Gastrocnemius medialis (tissue), 4 donors: ENCODE results near the gene ZIK1. TPM values are rescaled to one million over a fixed set of nuclear protein-coding genes. Genes with fewer than 3 reads are reported as not detected.
A peak's percentile ranks its signal among the peaks of the same experiment; 100 is the strongest.

ENCODE experiments used
- ATAC-seq, 2 donors: fragments of 150-250 bp; one replicate each; pipeline ENCODE4 v1.9.1; 2016
- DNase-seq, 2 donors: peaks; one replicate each; pipeline ENCODE4 v3.0.0-alpha.2; 2019
- H3K27ac ChIP-seq, 4 donors: fragments of 200-600 bp; sonication (generic); 1 replicate in 1 of 4; 2 replicates in 3 of 4; pipeline ENCODE4 v1.5.1; 2016 to 2018; ENCODE audit warnings: mild to moderate bottlenecking in 2 of 4, moderate library complexity in 1 of 4
- H3K27me3 ChIP-seq, 3 donors: fragments of 200-600 bp; sonication (generic) in 2 of 3; 1 replicate in 1 of 3; 2 replicates in 2 of 3; pipeline versions ENCODE4 v1.5.1 to v1.6.0; 2016 to 2019; ENCODE audit warnings: mild to moderate bottlenecking in 1 of 3, moderate library complexity in 1 of 3
- H3K36me3 ChIP-seq, 2 donors: fragments of 200-600 bp; sonication (generic) in 1 of 2; one replicate each; pipeline ENCODE4 v1.5.1; 2017 to 2018
- H3K4me1 ChIP-seq, 2 donors: fragments of 200-600 bp; sonication (generic) in 1 of 2; one replicate each; pipeline ENCODE4 v1.5.1; 2016 to 2017; ENCODE audit warnings: mild to moderate bottlenecking in 2 of 2
- H3K4me3 ChIP-seq, 4 donors: fragments of 200-600 bp; sonication (generic) in 3 of 4; 1 replicate in 1 of 4; 2 replicates in 3 of 4; pipeline ENCODE4 v1.5.1; 2016 to 2019; ENCODE audit warnings: mild to moderate bottlenecking in 2 of 4
- H3K9me3 ChIP-seq, 3 donors: fragments of 200-600 bp; sonication (generic) in 2 of 3; 1 replicate in 1 of 3; 2 replicates in 2 of 3; pipeline ENCODE4 v1.5.1; 2016 to 2019
- POLR2A ChIP-seq, 2 donors: fragments of 450-650 bp; IDR thresholded peaks; one replicate each; pipeline ENCODE4 v1.6.1; 2017; ENCODE audit warnings: antibody characterized with exemption in 2 of 2, mild to moderate bottlenecking in 2 of 2, moderate library complexity in 2 of 2
- in situ Hi-C, 4 donors: fragments of 200-750 bp; cut with MboI; loops; one replicate each; pipeline versions ENCODE4 v1.15.0 to v1.8.0; 2017; ENCODE audit warnings: low sequenced_read_pairs in 4 of 4
- intact Hi-C: fragments of 100-400 bp; cut with DNase I; formaldehyde crosslinking; loops from one replicate; pipeline ENCODE4 v1.15.1; 2023; ENCODE audit warnings: low total_unique reads
- total RNA-seq, 4 donors: library from RNA; depleted of rRNA; stranded (reverse); fragments of >200 nt; gene quantifications; one replicate each; pipeline versions ENCODE4 v1.1.0 to v1.2.3, GENCODE V29; 2016
- TF ChIP-seq, protein P1 (sequence below), 5 experiments: fragments of 450-650 bp in 3 of 5; fragments of 200-600 bp in 2 of 5; sonication (generic) in 2 of 5; IDR thresholded peaks in 4 of 5; conservative IDR thresholded peaks in 1 of 5; 1 replicate in 4 of 5; 2 replicates in 1 of 5; pipeline ENCODE4 v1.5.1; 2016 to 2019; ENCODE audit warnings: antibody characterized with exemption in 5 of 5, mild to moderate bottlenecking in 3 of 5, moderate library complexity in 3 of 5

The ZIK1 gene
- total RNA-seq, 4 donors from 2014 or later, result 0.71 to 2.0 (median 1.1) TPM

DNA sequence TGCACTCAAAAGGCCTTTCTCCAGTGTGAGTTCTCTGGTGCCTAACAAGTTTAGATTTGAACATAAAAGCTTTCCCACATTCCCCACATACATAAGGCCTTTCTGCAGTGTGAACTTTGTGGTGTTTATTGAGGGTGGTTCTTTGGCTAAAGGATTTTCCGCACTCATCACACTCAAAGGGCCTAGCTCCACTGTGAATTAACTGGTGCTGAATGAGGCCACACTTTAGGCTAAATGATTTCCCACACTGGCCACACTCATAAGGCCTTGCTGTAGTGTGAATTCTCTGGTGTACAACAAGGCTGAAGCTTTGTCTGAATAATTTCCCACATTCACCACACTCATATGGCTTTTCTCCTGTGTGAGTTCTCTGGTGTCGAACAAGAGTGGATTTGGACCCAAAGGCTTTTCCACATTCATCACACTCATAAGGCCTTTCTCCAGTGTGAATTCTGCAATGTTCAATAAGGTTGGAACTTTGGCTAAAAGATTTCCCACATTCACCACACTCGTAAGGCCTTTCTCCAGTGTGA lies 11.5 kb upstream of the ZIK1 start:
- peaks cover 12 to 68% of the 10 kb centered on the region in 2 donors for H3K36me3 ChIP-seq
- TF ChIP-seq POLR2A (IDR thresholded peaks at IDR 0.05), result no peak
- TF ChIP-seq, protein P1, sequence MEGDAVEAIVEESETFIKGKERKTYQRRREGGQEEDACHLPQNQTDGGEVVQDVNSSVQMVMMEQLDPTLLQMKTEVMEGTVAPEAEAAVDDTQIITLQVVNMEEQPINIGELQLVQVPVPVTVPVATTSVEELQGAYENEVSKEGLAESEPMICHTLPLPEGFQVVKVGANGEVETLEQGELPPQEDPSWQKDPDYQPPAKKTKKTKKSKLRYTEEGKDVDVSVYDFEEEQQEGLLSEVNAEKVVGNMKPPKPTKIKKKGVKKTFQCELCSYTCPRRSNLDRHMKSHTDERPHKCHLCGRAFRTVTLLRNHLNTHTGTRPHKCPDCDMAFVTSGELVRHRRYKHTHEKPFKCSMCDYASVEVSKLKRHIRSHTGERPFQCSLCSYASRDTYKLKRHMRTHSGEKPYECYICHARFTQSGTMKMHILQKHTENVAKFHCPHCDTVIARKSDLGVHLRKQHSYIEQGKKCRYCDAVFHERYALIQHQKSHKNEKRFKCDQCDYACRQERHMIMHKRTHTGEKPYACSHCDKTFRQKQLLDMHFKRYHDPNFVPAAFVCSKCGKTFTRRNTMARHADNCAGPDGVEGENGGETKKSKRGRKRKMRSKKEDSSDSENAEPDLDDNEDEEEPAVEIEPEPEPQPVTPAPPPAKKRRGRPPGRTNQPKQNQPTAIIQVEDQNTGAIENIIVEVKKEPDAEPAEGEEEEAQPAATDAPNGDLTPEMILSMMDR (IDR thresholded peaks at IDR 0.05 in 4 of 5, conservative IDR thresholded peaks at IDR 0.05 in 1 of 5), result no peak
- ATAC-seq (no peak), DNase-seq (no peak)
- H3K27me3 ChIP-seq, result no peaks in the 10 kb centered on the region
- no peak overlapping the region for H3K27ac ChIP-seq
- H3K9me3 ChIP-seq, result peaks cover 28 to 64% (median 29%) of the 10 kb centered on the region in 3 donors
- in situ Hi-C loops, result no loop called here
- no peak overlapping the region for H3K4me3 ChIP-seq
- peaks cover 0 to 2% of the 10 kb centered on the region in 2 donors for H3K4me1 ChIP-seq
- intact Hi-C loops, result no loop called here

DNA sequence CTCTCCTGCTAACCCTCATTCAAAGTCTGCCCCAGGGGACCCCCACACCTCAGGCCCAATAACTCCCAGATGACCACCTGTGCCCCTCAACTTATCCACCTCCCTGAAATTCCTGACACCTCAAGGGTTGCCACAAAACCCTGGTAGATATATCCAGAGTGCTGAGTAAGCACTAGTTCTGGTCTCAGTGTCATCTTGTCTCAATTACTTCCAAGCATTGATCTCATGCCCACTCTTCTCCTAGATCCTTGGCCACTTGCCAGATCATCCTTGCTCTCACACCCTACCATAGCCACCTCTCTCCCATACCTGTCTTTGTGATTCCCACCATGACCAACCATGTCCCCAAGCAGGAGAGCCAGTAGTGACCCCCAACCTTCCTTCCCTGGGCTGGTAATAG lies 7.3 kb upstream of the ZIK1 start:
- Histone ChIP-seq H3K4me3 (no peak overlapping the region), H3K36me3 (peaks cover 12 to 58% of the 10 kb centered on the region in 2 donors), H3K4me1 (peaks cover 10 to 14% of the 10 kb centered on the region in 2 donors), H3K27ac (no peak overlapping the region), H3K9me3 (peaks cover 16 to 38% (median 19%) of the 10 kb centered on the region in 3 donors), H3K27me3 (no peaks in the 10 kb centered on the region)
- DNase-seq, result no peak
- intact Hi-C loops (loop anchor here (5.0 kb wide), 1 partner anchor 371 kb away; the partner anchor contains the start of gene ZNF256), in situ Hi-C loops (loop anchor here in 1 of 4 donors (5.0 kb wide), 1 partner anchor 56 kb away; the partner anchor contains the start of gene ZNF211)
- ATAC-seq, result no peak
- TF ChIP-seq POLR2A (IDR thresholded peaks at IDR 0.05), result no peak
- TF ChIP-seq, protein P1 (IDR thresholded peaks at IDR 0.05 in 4 of 5, conservative IDR thresholded peaks at IDR 0.05 in 1 of 5), result no peak

DNA sequence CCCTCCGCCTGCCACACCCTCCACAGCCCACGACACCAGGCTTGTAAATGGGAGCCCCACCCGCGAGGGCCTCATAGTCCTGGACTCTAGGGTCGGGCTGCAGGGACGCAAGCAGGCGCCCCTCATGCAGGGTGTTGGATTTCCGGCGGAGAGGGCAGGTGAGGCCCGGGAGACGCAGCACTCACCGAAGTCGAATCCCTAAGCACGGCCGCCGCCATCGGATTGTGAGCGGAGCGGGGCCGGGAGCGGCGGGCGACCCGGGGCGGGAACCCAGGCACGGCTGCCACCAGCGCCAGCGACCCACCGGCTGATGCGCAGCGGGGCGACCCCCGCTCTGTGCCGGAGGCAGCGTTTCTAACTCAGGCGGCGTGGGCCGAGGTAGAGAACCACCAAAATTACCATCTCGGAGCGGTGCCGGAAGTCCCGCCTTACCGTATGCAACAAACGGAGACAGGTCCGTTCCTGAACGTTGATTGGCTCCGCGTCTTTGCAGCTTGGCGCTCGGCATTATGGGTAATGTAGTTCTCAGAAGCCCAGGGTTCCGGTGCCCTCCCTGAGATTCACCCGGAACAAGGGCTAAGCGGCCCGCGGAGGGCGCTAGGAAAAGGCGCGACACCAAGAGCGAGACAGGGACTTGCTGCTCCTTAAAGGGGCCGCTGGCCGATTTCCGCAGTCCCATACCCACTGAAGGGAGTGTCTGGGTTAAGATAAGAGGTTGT lies 5.3 kb upstream of the ZIK1 start, which contains the start of gene ZNF416:
Gene ZNF416 (minus strand): TSS at position 425 of the 719 bp plus-strand sequence. CDS start 207 bp downstream, at position 218.
- DNase-seq (peak; percentile 98), ATAC-seq (peak; percentile 100)
- peak within 1 kb of the TSS; percentile 70 to 89 (median 80) for H3K4me3 ChIP-seq
- intact Hi-C loops (loop anchor here (1.0 to 5.0 kb wide), 11 partner anchors 19 to 424 kb away; partner anchors contain the start of genes ZNF134, ZNF211, ZNF256 and ZNF417), in situ Hi-C loops (loop anchor here in 1 of 4 donors (5.0 kb wide), 1 partner anchor 54 kb away; the partner anchor contains the start of gene ZNF211)
- peaks cover 14 to 20% of the 10 kb centered on the region in 2 donors for H3K4me1 ChIP-seq
- peaks cover 8 to 38% of the 10 kb centered on the region in 2 donors for H3K36me3 ChIP-seq
- H3K27me3 ChIP-seq, result no peaks in the 10 kb centered on the region
- peaks cover 0 to 19% (median 4%) of the 10 kb centered on the region in 3 donors for H3K9me3 ChIP-seq
- peak in 1 of 2 donors; percentile 20 for TF ChIP-seq POLR2A (IDR thresholded peaks at IDR 0.05)
- TF ChIP-seq, protein P1 (IDR thresholded peaks at IDR 0.05 in 4 of 5, conservative IDR thresholded peaks at IDR 0.05 in 1 of 5), result peak in 2 of 5 experiments; percentile 11 to 40
- H3K27ac ChIP-seq, result peak within 1 kb of the TSS; percentile 48 to 81 (median 76)

- Histone ChIP-seq H3K4me1 (peaks cover 11 to 23% of the 10 kb centered on the region in 2 donors), H3K4me3 (peak overlapping the region; percentile 73 to 85 (median 78)), H3K9me3 (peaks cover 0 to 5% (median 0%) of the 10 kb centered on the region in 3 donors), H3K27me3 (no peaks in the 10 kb centered on the region), H3K27ac (peak overlapping the region in 1 of 4 donors; percentile 48), H3K36me3 (peaks cover 0 to 7% of the 10 kb centered on the region in 2 donors)
- in situ Hi-C loops (no loop called here), intact Hi-C loops (no loop called here)
- DNase-seq (no peak), ATAC-seq (no peak)
- no peak for TF ChIP-seq POLR2A (IDR thresholded peaks at IDR 0.05)
- TF ChIP-seq, protein P1 (IDR thresholded peaks at IDR 0.05 in 4 of 5, conservative IDR thresholded peaks at IDR 0.05 in 1 of 5), result no peak
Observed at GRCh38 chr19:57583104-57583520, 833 bp upstream of the ZIK1 start.
